ENCODE results near the gene ARHGAP15.

DNA sequence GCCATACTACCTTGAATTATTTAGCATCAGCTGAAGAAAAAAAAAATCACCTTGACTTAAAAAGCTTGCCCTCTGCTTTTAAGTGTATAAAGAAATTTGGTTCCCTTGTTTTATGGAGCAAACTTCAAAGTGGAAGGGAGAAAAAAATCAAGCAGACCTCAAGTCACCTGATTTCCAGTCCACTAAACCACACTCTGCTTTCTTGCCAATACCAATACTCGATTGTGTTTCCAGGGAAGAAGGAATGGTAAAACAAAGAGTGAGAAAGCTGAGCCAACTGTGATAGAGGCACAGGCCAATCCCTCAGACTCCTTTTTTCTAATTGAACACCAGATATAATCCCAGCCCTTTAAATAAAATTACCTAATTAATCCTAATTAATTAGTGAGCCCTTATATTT is 587.3 kb downstream of the ARHGAP15 start:
- TF ChIP-seq, protein P1, sequence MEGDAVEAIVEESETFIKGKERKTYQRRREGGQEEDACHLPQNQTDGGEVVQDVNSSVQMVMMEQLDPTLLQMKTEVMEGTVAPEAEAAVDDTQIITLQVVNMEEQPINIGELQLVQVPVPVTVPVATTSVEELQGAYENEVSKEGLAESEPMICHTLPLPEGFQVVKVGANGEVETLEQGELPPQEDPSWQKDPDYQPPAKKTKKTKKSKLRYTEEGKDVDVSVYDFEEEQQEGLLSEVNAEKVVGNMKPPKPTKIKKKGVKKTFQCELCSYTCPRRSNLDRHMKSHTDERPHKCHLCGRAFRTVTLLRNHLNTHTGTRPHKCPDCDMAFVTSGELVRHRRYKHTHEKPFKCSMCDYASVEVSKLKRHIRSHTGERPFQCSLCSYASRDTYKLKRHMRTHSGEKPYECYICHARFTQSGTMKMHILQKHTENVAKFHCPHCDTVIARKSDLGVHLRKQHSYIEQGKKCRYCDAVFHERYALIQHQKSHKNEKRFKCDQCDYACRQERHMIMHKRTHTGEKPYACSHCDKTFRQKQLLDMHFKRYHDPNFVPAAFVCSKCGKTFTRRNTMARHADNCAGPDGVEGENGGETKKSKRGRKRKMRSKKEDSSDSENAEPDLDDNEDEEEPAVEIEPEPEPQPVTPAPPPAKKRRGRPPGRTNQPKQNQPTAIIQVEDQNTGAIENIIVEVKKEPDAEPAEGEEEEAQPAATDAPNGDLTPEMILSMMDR (IDR thresholded peaks at IDR 0.05; ENCODE audit: insufficient read depth, low read length, poor library complexity, severe bottlenecking) = no peak
- TF ChIP-seq EZH2phosphoT487 (conservative IDR thresholded peaks at IDR 0.05; ENCODE audit: low read length) = no peak

Data from SU-DHL-6 (cell line).